MG63 (cell line): ENCODE results near the gene RHOG. TPM values are rescaled to one million over a fixed set of nuclear protein-coding genes. Genes with fewer than 3 reads are reported as not detected.

ENCODE experiments used
- DNase-seq: peaks from one replicate; pipeline ENCODE4 v3.0.0-alpha.2; 2020
- H3K27me3 ChIP-seq: fragments of 250-450 bp; sonication (Bioruptor Pico); 2 replicates; pipeline ENCODE4 v1.5.1; 2020; ENCODE audit warnings: mild to moderate bottlenecking, moderate library complexity
- H3K36me3 ChIP-seq: fragments of 250-450 bp; sonication (Bioruptor Pico); 2 replicates; pipeline ENCODE4 v1.5.1; 2020; ENCODE audit warnings: mild to moderate bottlenecking, moderate library complexity
- H3K4me3 ChIP-seq: fragments of 250-450 bp; sonication (Bioruptor Pico); 2 replicates; pipeline ENCODE4 v1.5.1; 2020; ENCODE audit warnings: mild to moderate bottlenecking, moderate library complexity
- H3K9me3 ChIP-seq: fragments of 250-450 bp; sonication (Bioruptor Pico); 2 replicates; pipeline ENCODE4 v1.5.1; 2020; ENCODE audit warnings: mild to moderate bottlenecking, moderate library complexity
- total RNA-seq: library from RNA; depleted of rRNA; stranded (reverse); fragments of >200 nt; shearing (Covaris generic); gene quantifications from 2 replicates; pipeline ENCODE4 v1.2.3, GENCODE V29; 2014; ENCODE audit warnings: low replicate concordance; rRNA removed

RHOG gene
- total RNA-seq, 1 experiment from 2014 or later: 13.0 TPM

DNA sequence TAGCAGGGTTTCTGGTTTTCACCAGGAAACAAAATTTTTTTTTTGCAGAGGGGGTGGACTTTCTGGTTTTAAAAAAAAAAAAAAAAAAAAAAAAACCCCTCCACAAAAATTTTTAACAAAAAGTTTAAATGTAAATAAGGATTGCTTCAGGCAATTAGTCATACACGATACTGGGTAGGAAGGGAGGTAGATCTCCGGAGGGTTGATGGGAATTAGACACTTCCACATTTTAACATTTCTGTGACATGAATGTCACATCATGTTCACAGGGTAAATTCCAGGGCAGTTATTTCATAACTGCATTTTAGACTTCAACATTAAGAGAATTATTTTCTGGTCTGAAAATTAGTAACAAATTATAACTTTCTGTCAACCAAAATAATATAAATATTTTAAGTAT, 59.3 kb downstream of the RHOG start:
- H3K36me3 ChIP-seq: peaks cover 30% of the 10 kb centered on the region
- H3K4me3 ChIP-seq: no peak overlapping the region
- no peak for DNase-seq
- no peaks in the 10 kb centered on the region for H3K9me3 ChIP-seq
- no peaks in the 10 kb centered on the region for H3K27me3 ChIP-seq

Other genes with a start within 250 kb of the RHOG start
- gene ART5, start 199.0 kb downstream of the RHOG start, total RNA-seq: not detected in 2 replicates
- not detected in 2 replicates for gene ART1, start 195.8 kb downstream of the RHOG start, total RNA-seq
- 0.72 TPM in 1 of 2 replicates, not detected in the other for gene CHRNA10, start 169.6 kb downstream of the RHOG start, total RNA-seq
- 99.7 and 106 TPM in 2 replicates for gene NUP98, start 43.4 kb downstream of the RHOG start, total RNA-seq
- gene PGAP2, start 32.4 kb downstream of the RHOG start, total RNA-seq: 8.1 and 8.9 TPM in 2 replicates
- 13.4 and 16.5 TPM in 2 replicates for gene STIM1, start 14.7 kb upstream of the RHOG start, total RNA-seq